H1 (cell line): ENCODE results near the gene SPPL3. TPM values are rescaled to one million over a fixed set of nuclear protein-coding genes. Genes with fewer than 3 reads are reported as not detected.

Source experiments
- CTCF ChIA-PET: fragments of 300-600 bp; sonication (Branson Sonifier 250); formaldehyde crosslinking; loops from one replicate; lab custom pipeline; 2021; ENCODE audit not compliant: partially characterized antibody; lab: Charles Lee
- POLR2A ChIA-PET: fragments of 300-600 bp; sonication (Branson Sonifier 250); formaldehyde crosslinking; loops from one replicate; lab custom pipeline; 2021; ENCODE audit warnings: inconsistent platforms; ENCODE audit not compliant: partially characterized antibody; lab: Charles Lee
- DNase-seq, 2 experiments: peaks; one replicate each; pipeline versions ENCODE4 v3.0.0 to v3.0.0-alpha.2; 2010 to 2022; ENCODE audit warnings: low spot score in 2 of 2, low read depth in 1 of 2, mixed read lengths in 1 of 2
- FAIRE-seq: peaks from 2 replicates; lab custom pipeline; 2011; peaks lifted over from hg19 to GRCh38; lab: Jason Lieb, UNC
- H2AFZ ChIP-seq: 2 replicates; pipeline ENCODE4 v1.8.1; 2012; ENCODE audit warnings: low read length, inconsistent platforms
- H2AK5ac ChIP-seq: 2 replicates; pipeline ENCODE4 v1.6.1; 2013; ENCODE audit warnings: low read depth, low read length
- H2BK120ac ChIP-seq: replicated peaks from 2 replicates; pipeline ENCODE3; 2013; ENCODE audit warnings: low read depth, low read length, inconsistent platforms
- H2BK12ac ChIP-seq: 2 replicates; pipeline ENCODE4 v1.6.1; 2013; ENCODE audit warnings: low read depth, low read length
- H2BK15ac ChIP-seq: 2 replicates; pipeline ENCODE4 v1.6.1; 2013; ENCODE audit warnings: low read length
- H2BK20ac ChIP-seq: 2 replicates; pipeline ENCODE4 v1.6.1; 2013; ENCODE audit warnings: low read length
- H2BK5ac ChIP-seq: 2 replicates; pipeline ENCODE4 v1.6.1; 2013; ENCODE audit warnings: low read depth, low read length
- H3K14ac ChIP-seq: 2 replicates; pipeline ENCODE4 v1.6.1; 2013; ENCODE audit warnings: inconsistent platforms; ENCODE audit not compliant: insufficient read length
- H3K18ac ChIP-seq: 2 replicates; pipeline ENCODE4 v1.6.1; 2013; ENCODE audit warnings: low read length; ENCODE audit errors: extremely low read depth
- H3K23ac ChIP-seq: 2 replicates; pipeline ENCODE4 v1.6.1; 2013; ENCODE audit warnings: inconsistent platforms; ENCODE audit not compliant: insufficient read length
- H3K23me2 ChIP-seq: 2 replicates; pipeline ENCODE4 v1.6.1; 2013; ENCODE audit warnings: low read depth, low read length
- H3K27ac ChIP-seq: 2 replicates; pipeline ENCODE4 v1.6.1; 2011; ENCODE audit warnings: low read depth, low read length, inconsistent platforms
- H3K27me3 ChIP-seq, 4 experiments: replicated peaks in 1 of 4; 1 replicate in 1 of 4; 2 replicates in 3 of 4; pipeline versions ENCODE4 v1.6.1 to v1.8.1; 2011 to 2013; ENCODE audit warnings: low read length in 3 of 4, mild to moderate bottlenecking in 3 of 4, inconsistent platforms in 2 of 4, mixed read lengths in 2 of 4, moderate library complexity in 1 of 4; ENCODE audit not compliant: control insufficient read depth in 3 of 4, insufficient read depth in 3 of 4; ENCODE audit errors: extremely low read depth in 1 of 4
- H3K36me3 ChIP-seq, 4 experiments: 2 replicates each; pipeline versions ENCODE4 v1.6.1 to v1.8.1; 2011 to 2013; ENCODE audit warnings: mild to moderate bottlenecking in 4 of 4, low read length in 3 of 4, moderate library complexity in 2 of 4, control low read depth in 1 of 4, inconsistent platforms in 1 of 4; ENCODE audit not compliant: insufficient read depth in 4 of 4, control insufficient read depth in 2 of 4
- H3K4ac ChIP-seq: replicated peaks from 2 replicates; pipeline ENCODE3; 2013; ENCODE audit warnings: low read length, low read depth, mixed read lengths, inconsistent platforms; ENCODE audit not compliant: insufficient read length
- H3K4me1 ChIP-seq, 4 experiments: replicated peaks in 1 of 4; 1 replicate in 1 of 4; 2 replicates in 3 of 4; pipeline versions ENCODE4 v1.6.1 to v1.8.1; 2011 to 2013; ENCODE audit warnings: low read length in 3 of 4, inconsistent platforms in 2 of 4, mixed read lengths in 1 of 4; ENCODE audit not compliant: insufficient read depth in 4 of 4, control insufficient read depth in 3 of 4
- H3K4me2 ChIP-seq, 2 experiments: 2 replicates each; pipeline versions ENCODE4 v1.6.1 to v1.8.1; 2011 to 2013; ENCODE audit warnings: low read depth in 2 of 2, low read length in 2 of 2, control low read depth in 1 of 2, inconsistent platforms in 1 of 2, mild to moderate bottlenecking in 1 of 2; ENCODE audit not compliant: insufficient read depth in 1 of 2
- H3K4me3 ChIP-seq, 4 experiments: fragments of 200-600, 300-600 bp in 1 of 4; sonication (generic), shearing (Covaris generic), sonication (Bioruptor Twin) in 1 of 4; 2 replicates each; pipeline versions ENCODE4 v1.5.1 to v1.8.1; 2011 to 2016; ENCODE audit warnings: low read length in 4 of 4, low read depth in 3 of 4, control low read depth in 2 of 4, inconsistent platforms in 2 of 4, mild to moderate bottlenecking in 2 of 4, mixed read lengths in 1 of 4, moderate library complexity in 1 of 4; ENCODE audit not compliant: insufficient read depth in 2 of 4; ENCODE audit errors: extremely low read depth in 1 of 4
- H3K56ac ChIP-seq: replicated peaks from 2 replicates; pipeline ENCODE3; 2013; ENCODE audit warnings: low read depth, mild to moderate bottlenecking, mixed read lengths, low read length, inconsistent platforms; ENCODE audit not compliant: insufficient read length
- H3K79me1 ChIP-seq: 2 replicates; pipeline ENCODE4 v1.6.1; 2013; ENCODE audit warnings: low read depth, low read length, control low read depth
- H3K79me2 ChIP-seq, 2 experiments: 2 replicates each; pipeline versions ENCODE4 v1.6.1 to v1.8.1; 2012 to 2013; ENCODE audit warnings: low read length in 2 of 2, mild to moderate bottlenecking in 2 of 2, inconsistent platforms in 1 of 2; ENCODE audit not compliant: insufficient read depth in 2 of 2, control insufficient read depth in 1 of 2
- H3K9ac ChIP-seq, 4 experiments: replicated peaks in 1 of 4; 1 replicate in 1 of 4; 2 replicates in 3 of 4; pipeline versions ENCODE4 v1.6.1 to v1.8.1; 2011 to 2013; ENCODE audit warnings: low read depth in 3 of 4, low read length in 3 of 4, control low read depth in 2 of 4, mild to moderate bottlenecking in 2 of 4, moderate library complexity in 2 of 4, inconsistent platforms in 1 of 4; ENCODE audit errors: extremely low read depth in 1 of 4
- H3K9me3 ChIP-seq, 2 experiments: 2 replicates each; pipeline versions ENCODE4 v1.6.1 to v1.8.1; 2012 to 2013; ENCODE audit warnings: mild to moderate bottlenecking in 2 of 2, moderate library complexity in 2 of 2, control low read depth in 1 of 2, inconsistent platforms in 1 of 2, low read depth in 1 of 2, low read length in 1 of 2, mixed read lengths in 1 of 2; ENCODE audit not compliant: insufficient read depth in 2 of 2
- H4K20me1 ChIP-seq, 2 experiments: replicated peaks in 1 of 2; 2 replicates each; pipeline versions ENCODE3 to v1.8.1; 2011 to 2013; ENCODE audit warnings: inconsistent platforms in 2 of 2, low read length in 2 of 2, mild to moderate bottlenecking in 1 of 2; ENCODE audit not compliant: insufficient read depth in 2 of 2, control insufficient read depth in 1 of 2
- H4K5ac ChIP-seq: 2 replicates; pipeline ENCODE4 v1.6.1; 2013; ENCODE audit warnings: low read length, low read depth, mixed read lengths, inconsistent platforms; ENCODE audit not compliant: insufficient read length
- H4K8ac ChIP-seq: 2 replicates; pipeline ENCODE4 v1.8.0; 2013; ENCODE audit warnings: mild to moderate bottlenecking, moderate library complexity, low read length, inconsistent platforms; ENCODE audit not compliant: insufficient read depth; ENCODE audit errors: extremely low read depth
- H4K91ac ChIP-seq: replicated peaks from 2 replicates; pipeline ENCODE3; 2013; ENCODE audit warnings: low read length, mixed read lengths, inconsistent platforms; ENCODE audit not compliant: insufficient read length
- BACH1 ChIP-seq: IDR thresholded peaks from 2 replicates; pipeline ENCODE4 v1.6.1; 2012; ENCODE audit warnings: low read length, improper control_type of control experiment
- CBX8 ChIP-seq: fragments of 300-800, 300-1000 bp; sonication (generic); IDR thresholded peaks from 2 replicates; pipeline ENCODE4 v1.7.1; 2016; ENCODE audit warnings: low read depth, low read length, borderline replicate concordance
- CEBPB ChIP-seq: IDR thresholded peaks from 2 replicates; pipeline ENCODE4 v1.6.1; 2012; ENCODE audit warnings: low read depth, low read length
- CHD2 ChIP-seq: IDR thresholded peaks from 2 replicates; pipeline ENCODE4 v1.6.1; 2012; ENCODE audit warnings: low read length, improper control_type of control experiment
- POU5F1 ChIP-seq: IDR thresholded peaks from 2 replicates; pipeline ENCODE4 v1.6.1; 2011; ENCODE audit warnings: low read depth, mild to moderate bottlenecking, low read length, moderate library complexity
- SAP30 ChIP-seq: fragments of 300-600 bp; sonication (generic); IDR thresholded peaks from 2 replicates; pipeline ENCODE4 v1.7.1; 2012; ENCODE audit warnings: low read length, moderate library complexity, mild to moderate bottlenecking, inconsistent platforms; ENCODE audit not compliant: insufficient read depth, insufficient replicate concordance
- SIN3A ChIP-seq, 2 experiments: IDR thresholded peaks in 1 of 2; conservative IDR thresholded peaks in 1 of 2; 2 replicates each; pipeline ENCODE4 v1.6.1; 2011 to 2012; ENCODE audit warnings: low read length in 2 of 2, improper control_type of control experiment in 1 of 2, low read depth in 1 of 2, mild to moderate bottlenecking in 1 of 2
- SIX5 ChIP-seq: IDR thresholded peaks from 2 replicates; pipeline ENCODE4 v1.6.1; 2011; ENCODE audit warnings: mild to moderate bottlenecking, low read depth, low read length
- SP1 ChIP-seq: IDR thresholded peaks from 2 replicates; pipeline ENCODE4 v1.6.1; 2011; ENCODE audit warnings: low read depth, low read length
- WGBS, 2 experiments: shearing (Covaris generic) in 1 of 2; methylation state at CpG; one replicate each; pipeline versions ENCODE4 v1.1.6 to v1.1.7; 2013 to 2015; ENCODE audit warnings: low lambda C conversion rate in 2 of 2, mixed read lengths in 2 of 2, inconsistent platforms in 1 of 2, low coverage in 1 of 2, missing lambda C conversion rate in 1 of 2; ENCODE audit not compliant: insufficient replicate concordance in 2 of 2, insufficient coverage in 1 of 2, insufficient read length in 1 of 2; ENCODE audit errors: extremely low coverage in 1 of 2, missing lambda C conversion rate in 1 of 2; 5-methylcytosine and 5-hydroxymethylcytosine counted together
- polyA plus RNA-seq, 7 experiments: library from polyadenylated mRNA; depleted of rRNA in 3 of 7; stranded (reverse) in 5 of 7; unstranded in 2 of 7; fragments of >200 nt in 5 of 7; fragments of 200-250 nt in 2 of 7; gene quantifications; 1 replicate in 5 of 7; 2 replicates in 1 of 7; 4 replicates in 1 of 7; pipeline versions ENCODE4 v1.2.1 to v1.2.3, GENCODE V29; 2011 to 2013; ENCODE audit warnings: missing spikeins in 2 of 7, mixed read lengths in 2 of 7
- total RNA-seq: library from RNA; stranded (reverse); fragmentation: NEBNext Ultra II Directional; extraction: Animal tissue kit (Norgen Biotek cat#: 25700); gene quantifications from 2 replicates; pipeline ENCODE4 v1.2.1, GENCODE V29; 2021
- TF ChIP-seq, protein P1 (sequence below), 3 experiments: IDR thresholded peaks; 1 replicate in 2 of 3; 2 replicates in 1 of 3; pipeline versions ENCODE4 v1.5.1 to v1.6.1; 2011; ENCODE audit warnings: low read length in 3 of 3, mild to moderate bottlenecking in 3 of 3, inconsistent platforms in 2 of 3, low read depth in 1 of 3, moderate library complexity in 1 of 3; ENCODE audit not compliant: insufficient read depth in 1 of 3; ENCODE audit errors: control extremely low read depth in 1 of 3
- TF ChIP-seq, protein P2 (sequence below): IDR thresholded peaks from 2 replicates; pipeline ENCODE4 v1.6.1; 2011; ENCODE audit warnings: low read depth, mild to moderate bottlenecking, low read length; ENCODE audit not compliant: insufficient read depth

The SPPL3 gene
- total and polyA plus RNA-seq, 2 of the 8 experiments (the other 6 are each of a cell fraction or from before 2014, with no cell fraction given) = 27.3 to 48.4 TPM

DNA sequence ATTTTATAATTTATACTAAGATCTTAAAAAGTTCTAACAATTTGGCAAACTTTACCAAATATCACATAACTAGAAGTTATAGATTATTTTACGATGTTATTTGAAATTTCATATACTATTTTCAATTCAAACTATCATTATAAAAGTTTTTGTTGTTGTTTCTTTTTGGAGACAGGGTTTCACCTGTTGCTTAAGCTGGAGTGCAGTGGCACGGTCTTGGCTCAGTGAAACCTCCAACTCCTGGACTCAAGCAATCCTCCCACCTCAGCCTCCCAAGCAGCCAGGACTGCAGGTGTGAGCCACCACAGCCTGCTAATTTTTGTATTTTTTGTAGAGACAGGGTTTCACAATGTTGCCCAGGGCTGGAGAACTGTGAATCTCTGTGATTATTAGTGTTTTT, 87.8 kb downstream of the SPPL3 start:
- no peak overlapping the region for H3K4me2 ChIP-seq
- H3K18ac ChIP-seq = no peak overlapping the region
- H3K27ac ChIP-seq = no peak overlapping the region
- ChIA-PET POLR2A (no interaction called here), CTCF (interaction anchor here (0.9 kb wide), 1 partner anchor 156 kb away, joined by 4 read pairs; no protein-coding TSS in a partner anchor)
- H3K9ac ChIP-seq = no peak overlapping the region
- no peak overlapping the region for H2BK12ac ChIP-seq
- no peak overlapping the region for H3K14ac ChIP-seq
- no peak overlapping the region for H4K91ac ChIP-seq
- no peak overlapping the region for H2BK5ac ChIP-seq
- H2BK120ac ChIP-seq = no peak overlapping the region
- H2AK5ac ChIP-seq = no peak overlapping the region
- no peak overlapping the region for H2BK20ac ChIP-seq
- no peak overlapping the region for H3K4ac ChIP-seq
- no peaks in the 10 kb centered on the region for H3K9me3 ChIP-seq
- peaks cover 0 to 3% (median 0%) of the 10 kb centered on the region in 4 experiments; a peak in 1 of 7 replicates for H3K4me1 ChIP-seq
- H2AFZ ChIP-seq = no peak overlapping the region
- FAIRE-seq (no peak), DNase-seq (no peak)
- H3K56ac ChIP-seq = no peak overlapping the region
- H3K23me2 ChIP-seq = no peaks in the 10 kb centered on the region
- no peak overlapping the region for H3K23ac ChIP-seq
- H3K79me2 ChIP-seq = peaks cover 0 to 44% of the 10 kb centered on the region in 2 experiments; a peak in 2 of 4 replicates
- no peak overlapping the region for H2BK15ac ChIP-seq
- no peak overlapping the region for H4K8ac ChIP-seq
- WGBS, 2 experiments = 66% methylated on average over 2 of the region's 2 CpGs; no CpG with 5 or more reads in 1 of the 2 experiments
- H3K27me3 ChIP-seq = no peaks in the 10 kb centered on the region
- H4K20me1 ChIP-seq = no peaks in the 10 kb centered on the region
- H3K36me3 ChIP-seq = no peaks in the 10 kb centered on the region
- H4K5ac ChIP-seq = no peak overlapping the region
- H3K79me1 ChIP-seq = peaks cover 3% of the 10 kb centered on the region; the same call in 1 of the 2 replicates
- H3K4me3 ChIP-seq = no peak overlapping the region
- TF ChIP-seq CBX8 (no peak), SAP30 (no peak), SP1 (no peak), CHD2 (no peak), SIX5 (no peak), POU5F1 (no peak), CEBPB (no peak), BACH1 (no peak), SIN3A (conservative IDR thresholded peaks at IDR 0.05 in 1 of 2, IDR thresholded peaks at IDR 0.05 in 1 of 2; ENCODE audit: low read depth in 1 of 2, low read length in 2 of 2) (no peak)
- TF ChIP-seq, protein P1, sequence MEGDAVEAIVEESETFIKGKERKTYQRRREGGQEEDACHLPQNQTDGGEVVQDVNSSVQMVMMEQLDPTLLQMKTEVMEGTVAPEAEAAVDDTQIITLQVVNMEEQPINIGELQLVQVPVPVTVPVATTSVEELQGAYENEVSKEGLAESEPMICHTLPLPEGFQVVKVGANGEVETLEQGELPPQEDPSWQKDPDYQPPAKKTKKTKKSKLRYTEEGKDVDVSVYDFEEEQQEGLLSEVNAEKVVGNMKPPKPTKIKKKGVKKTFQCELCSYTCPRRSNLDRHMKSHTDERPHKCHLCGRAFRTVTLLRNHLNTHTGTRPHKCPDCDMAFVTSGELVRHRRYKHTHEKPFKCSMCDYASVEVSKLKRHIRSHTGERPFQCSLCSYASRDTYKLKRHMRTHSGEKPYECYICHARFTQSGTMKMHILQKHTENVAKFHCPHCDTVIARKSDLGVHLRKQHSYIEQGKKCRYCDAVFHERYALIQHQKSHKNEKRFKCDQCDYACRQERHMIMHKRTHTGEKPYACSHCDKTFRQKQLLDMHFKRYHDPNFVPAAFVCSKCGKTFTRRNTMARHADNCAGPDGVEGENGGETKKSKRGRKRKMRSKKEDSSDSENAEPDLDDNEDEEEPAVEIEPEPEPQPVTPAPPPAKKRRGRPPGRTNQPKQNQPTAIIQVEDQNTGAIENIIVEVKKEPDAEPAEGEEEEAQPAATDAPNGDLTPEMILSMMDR (IDR thresholded peaks at IDR 0.05; ENCODE audit: control extremely low read depth in 1 of 3, insufficient read depth in 1 of 3, low read depth in 1 of 3, low read length in 3 of 3) = no peak
- TF ChIP-seq, protein P2, sequence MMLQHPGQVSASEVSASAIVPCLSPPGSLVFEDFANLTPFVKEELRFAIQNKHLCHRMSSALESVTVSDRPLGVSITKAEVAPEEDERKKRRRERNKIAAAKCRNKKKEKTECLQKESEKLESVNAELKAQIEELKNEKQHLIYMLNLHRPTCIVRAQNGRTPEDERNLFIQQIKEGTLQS = no peak
